HepG2 (cell line): ENCODE data around the gene MTSS2. TPM values are rescaled to one million over a fixed set of nuclear protein-coding genes. Genes with fewer than 3 reads are reported as not detected.

Source experiments
- AGO2 ChIP-seq: fragments of 200-400 bp; formaldehyde crosslinking; optimal IDR thresholded peaks from 2 replicates; pipeline ENCODE3; 2017; ENCODE audit warnings: mild to moderate bottlenecking, low read depth, low read length, moderate library complexity
- ARID5B ChIP-seq: IDR thresholded peaks from 2 replicates; pipeline ENCODE4 v1.4.0; 2020; ENCODE audit warnings: mild to moderate bottlenecking, missing genetic modification reagents
- ATF4 ChIP-seq, 2 experiments: fragments of 450-650 bp in 1 of 2; sonication (generic) in 1 of 2; formaldehyde crosslinking; IDR thresholded peaks; 2 replicates each; pipeline versions ENCODE4 v1.5.0 to v1.8.0; 2020 to 2022; ENCODE audit warnings: mild to moderate bottlenecking in 1 of 2, missing genetic modification reagents in 1 of 2
- FOSL1 ChIP-seq: sonication (generic); formaldehyde crosslinking; IDR thresholded peaks from 2 replicates; pipeline ENCODE4 v1.9.0; 2021; ENCODE audit warnings: missing genetic modification reagents, borderline replicate concordance
- GATA4 ChIP-seq: sonication (generic); IDR thresholded peaks from 2 replicates; pipeline ENCODE4 v1.6.1; 2016; ENCODE audit warnings: antibody characterized with exemption, low read depth, borderline replicate concordance
- GATAD1 ChIP-seq: IDR thresholded peaks from 2 replicates; pipeline ENCODE4 v1.6.1; 2016; ENCODE audit warnings: missing genetic modification reagents, missing compliant biosample characterization
- MYC ChIP-seq: sonication (generic); formaldehyde crosslinking; IDR thresholded peaks from 2 replicates; pipeline ENCODE4 v1.9.0; 2021; ENCODE audit warnings: missing genetic modification reagents, borderline replicate concordance
- NFAT5 ChIP-seq: sonication (generic); formaldehyde crosslinking; IDR thresholded peaks from 2 replicates; pipeline ENCODE4 v1.4.0; 2020; ENCODE audit warnings: missing genetic modification reagents
- NFKB2 ChIP-seq: sonication (generic); formaldehyde crosslinking; IDR thresholded peaks from 2 replicates; pipeline ENCODE4 v1.4.0; 2020; ENCODE audit warnings: missing genetic modification reagents, borderline replicate concordance
- SIX4 ChIP-seq: sonication (generic); formaldehyde crosslinking; IDR thresholded peaks from 2 replicates; pipeline ENCODE4 v1.4.0; 2020; ENCODE audit warnings: missing genetic modification reagents
- TBL1XR1 ChIP-seq: fragments of 150-350 bp; IDR thresholded peaks from 2 replicates; pipeline ENCODE4 v1.6.1; 2014; ENCODE audit warnings: borderline replicate concordance, low read length; ENCODE audit not compliant: partially characterized antibody
- XRCC5 ChIP-seq: fragments of 200-400 bp; formaldehyde crosslinking; optimal IDR thresholded peaks from 2 replicates; pipeline ENCODE3; 2017; ENCODE audit warnings: mild to moderate bottlenecking, low read length
- ZFP1 ChIP-seq: IDR thresholded peaks from 2 replicates; pipeline ENCODE4 v1.6.1; 2016
- ZNF710 ChIP-seq: sonication (generic); formaldehyde crosslinking; IDR thresholded peaks from 2 replicates; pipeline ENCODE4 v1.5.0; 2020; ENCODE audit warnings: mild to moderate bottlenecking, missing genetic modification reagents, borderline replicate concordance
- polyA plus RNA-seq, 8 experiments: library from polyadenylated mRNA; depleted of rRNA in 3 of 8; stranded (reverse) in 7 of 8; unstranded in 1 of 8; fragments of >200 nt; fragmentation: Illumina TruSeq in 4 of 8; extraction: Trizol in 4 of 8; gene quantifications; 2 replicates each; pipeline versions ENCODE4 v1.2.1 to v1.2.3, GENCODE V29; 2011 to 2016; ENCODE audit warnings: low read depth in 4 of 8, missing spikeins in 1 of 8, mixed read lengths in 1 of 8; ENCODE audit not compliant: insufficient read depth in 1 of 8
- total RNA-seq, 5 experiments: library from RNA; depleted of rRNA; stranded (reverse); fragments of >200 nt; fragmentation: Illumina TruSeq; extraction: Trizol; gene quantifications; 2 replicates each; pipeline ENCODE4 v1.2.3, GENCODE V29; 2016; ENCODE audit warnings: low read depth in 1 of 5

MTSS2 gene
- total and polyA plus RNA-seq, 2 of the 13 experiments (the other 11 are each of a cell fraction or from before 2014, with no cell fraction given), result 132 to 242 TPM

- TF ChIP-seq ZNF710 (CRISPR knock-in tag) (no peak), XRCC5 (no peak), MYC (CRISPR knock-in tag) (no peak), ZFP1 (no peak), NFKB2 (CRISPR knock-in tag) (no peak), TBL1XR1 (no peak), SIX4 (CRISPR knock-in tag) (no peak), ATF4 (CRISPR knock-in tag; IDR thresholded peaks at IDR 0.05) (no peak), FOSL1 (CRISPR knock-in tag) (no peak), GATA4 (no peak), AGO2 (peak; percentile 99), GATAD1 (CRISPR knock-in tag) (no peak), ARID5B (no peak), NFAT5 (CRISPR knock-in tag) (no peak)
Observed at GRCh38 chr16:70674221-70675014, 11.4 kb downstream of the MTSS2 start (continued).
